Endothelial cell (in vitro differentiated cells): ENCODE results near the gene DRC3. TPM values are rescaled to one million over a fixed set of nuclear protein-coding genes. Genes with fewer than 3 reads are reported as not detected.
A peak's percentile ranks its signal among the peaks of the same experiment; 100 is the strongest.

Experiments used
- DNase-seq: peaks from one replicate; pipeline ENCODE4 v3.0.0; 2021; ENCODE audit warnings: low spot score
- H3K27ac Mint-ChIP-seq: one replicate; pipeline ENCODE4 v1.8.0; 2021; ENCODE audit warnings: mixed read lengths, inconsistent platforms; ENCODE audit not compliant: unreplicated experiment
- H3K27me3 Mint-ChIP-seq: one replicate; pipeline ENCODE4 v1.8.0; 2021; ENCODE audit warnings: mild to moderate bottlenecking, moderate library complexity, mixed read lengths, inconsistent platforms; ENCODE audit not compliant: unreplicated experiment
- H3K36me3 Mint-ChIP-seq: one replicate; pipeline ENCODE4 v1.8.0; 2021; ENCODE audit warnings: mild to moderate bottlenecking, low read depth, mixed read lengths, inconsistent platforms; ENCODE audit not compliant: unreplicated experiment
- H3K4me1 Mint-ChIP-seq: one replicate; pipeline ENCODE4 v1.8.0; 2021; ENCODE audit warnings: mild to moderate bottlenecking, mixed read lengths, inconsistent platforms; ENCODE audit not compliant: unreplicated experiment
- H3K4me3 Mint-ChIP-seq: one replicate; pipeline ENCODE4 v1.8.0; 2021; ENCODE audit warnings: mild to moderate bottlenecking, mixed read lengths, inconsistent platforms; ENCODE audit not compliant: unreplicated experiment
- H3K9me3 Mint-ChIP-seq: one replicate; pipeline ENCODE4 v1.8.0; 2021; ENCODE audit warnings: mixed read lengths, inconsistent platforms; ENCODE audit not compliant: unreplicated experiment
- CTCF ChIP-seq: fragments of 200-600 bp; sonication (generic); IDR thresholded peaks from one replicate; pipeline ENCODE4 v1.5.0; 2021; ENCODE audit warnings: antibody characterized with exemption; ENCODE audit not compliant: unreplicated experiment
- total RNA-seq: library from RNA; stranded (reverse); fragmentation: NEBNext Ultra II Directional; extraction: Animal tissue kit (Norgen Biotek cat#: 25700); gene quantifications from one replicate; pipeline ENCODE4 v1.2.1, GENCODE V29; 2021; ENCODE audit not compliant: unreplicated experiment

Gene DRC3
- total RNA-seq, 1 donor from 2014 or later, result 4.3 TPM

DNA sequence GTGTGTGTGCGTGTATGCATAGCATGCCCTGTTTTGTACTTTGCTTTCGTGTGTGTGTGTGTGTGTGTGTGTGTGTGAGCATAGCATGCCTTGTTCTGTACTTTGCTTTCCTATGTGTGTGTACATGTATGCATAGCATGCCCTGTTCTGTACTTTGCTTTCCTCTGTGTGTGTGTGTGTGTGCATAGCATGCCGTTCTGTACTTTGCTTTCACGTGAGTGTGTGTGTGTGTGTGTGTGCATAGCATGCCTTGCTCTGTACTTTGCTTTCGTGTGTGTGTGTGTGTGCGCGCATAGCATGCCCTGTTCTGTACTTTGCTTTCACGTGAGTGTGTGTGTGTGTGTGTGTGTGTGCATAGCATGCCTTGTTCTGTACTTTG lies 27.4 kb downstream of the DRC3 start:
- peak overlapping the region; percentile 20 for H3K27ac Mint-ChIP-seq

GRCh38 chr17:18002171-18002570 lies 29.5 kb downstream of the DRC3 start:
- TF ChIP-seq CTCF, result no peak
- Mint-ChIP-seq H3K27ac (no peak overlapping the region), H3K4me3 (no peak overlapping the region), H3K27me3 (peaks cover 12% of the 10 kb centered on the region), H3K4me1 (peaks cover 3% of the 10 kb centered on the region), H3K9me3 (no peaks in the 10 kb centered on the region), H3K36me3 (peaks cover 9% of the 10 kb centered on the region)
- DNase-seq, result no peak

More for the DNA sequence above, 27.4 kb downstream of the DRC3 start:
- Mint-ChIP-seq H3K36me3 (peaks cover 3% of the 10 kb centered on the region), H3K4me1 (peaks cover 3% of the 10 kb centered on the region), H3K4me3 (no peak overlapping the region), H3K27me3 (peaks cover 4% of the 10 kb centered on the region), H3K9me3 (no peaks in the 10 kb centered on the region)
- TF ChIP-seq CTCF, result no peak
- DNase-seq, result no peak

DNA sequence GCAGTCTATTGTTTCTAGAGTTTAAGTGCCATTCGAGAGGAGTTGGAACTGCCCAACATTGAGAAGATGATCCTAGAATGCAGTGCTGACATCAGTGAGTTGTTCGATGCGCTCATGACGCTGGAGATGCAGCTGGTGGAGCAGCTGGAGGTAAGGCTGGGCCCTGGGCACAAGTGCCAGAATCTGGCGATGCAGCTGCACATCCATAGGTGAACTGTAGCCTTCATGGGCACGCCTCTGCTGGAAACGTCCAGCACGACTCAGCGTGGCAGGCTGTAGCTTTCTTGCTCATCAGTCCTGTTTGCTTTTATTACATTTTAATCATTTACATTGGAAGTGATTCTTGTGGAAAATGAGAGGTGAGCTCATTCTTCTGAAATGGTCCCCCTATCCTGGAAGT lies 31.7 kb downstream of the DRC3 start:
- TF ChIP-seq CTCF, result no peak
- H3K27ac Mint-ChIP-seq, result no peak overlapping the region
- no peak for DNase-seq
- H3K36me3 Mint-ChIP-seq, result peaks cover 16% of the 10 kb centered on the region
- no peaks in the 10 kb centered on the region for H3K9me3 Mint-ChIP-seq
- peaks cover 13% of the 10 kb centered on the region for H3K27me3 Mint-ChIP-seq
- H3K4me1 Mint-ChIP-seq, result peaks cover 3% of the 10 kb centered on the region
- no peak overlapping the region for H3K4me3 Mint-ChIP-seq

DNA sequence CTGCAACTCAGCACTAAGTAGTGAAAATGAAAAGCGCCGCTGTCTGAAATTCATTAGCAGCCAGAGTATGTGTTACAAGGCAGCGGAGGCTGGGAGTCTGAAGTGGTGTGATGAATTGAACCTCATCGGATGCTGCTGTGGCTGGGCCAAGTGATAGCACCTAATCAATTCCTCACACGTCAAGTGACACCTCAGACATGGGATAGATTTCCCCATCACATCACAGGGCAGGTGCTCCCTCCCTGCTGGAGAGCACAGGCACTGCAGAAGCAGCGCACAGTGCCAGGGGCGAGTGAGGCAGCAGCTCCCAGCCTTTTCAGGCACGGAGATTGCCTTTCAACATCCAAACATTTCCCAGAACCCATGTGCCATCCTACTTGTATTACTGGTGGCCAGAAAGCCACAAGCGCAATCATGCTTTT lies 32.2 kb downstream of the DRC3 start:
- Mint-ChIP-seq H3K36me3 (peaks cover 16% of the 10 kb centered on the region), H3K4me1 (peaks cover 3% of the 10 kb centered on the region), H3K9me3 (no peaks in the 10 kb centered on the region), H3K27me3 (peaks cover 13% of the 10 kb centered on the region), H3K27ac (no peak overlapping the region), H3K4me3 (no peak overlapping the region)
- TF ChIP-seq CTCF, result peak; percentile 39
- no peak for DNase-seq

DNA sequence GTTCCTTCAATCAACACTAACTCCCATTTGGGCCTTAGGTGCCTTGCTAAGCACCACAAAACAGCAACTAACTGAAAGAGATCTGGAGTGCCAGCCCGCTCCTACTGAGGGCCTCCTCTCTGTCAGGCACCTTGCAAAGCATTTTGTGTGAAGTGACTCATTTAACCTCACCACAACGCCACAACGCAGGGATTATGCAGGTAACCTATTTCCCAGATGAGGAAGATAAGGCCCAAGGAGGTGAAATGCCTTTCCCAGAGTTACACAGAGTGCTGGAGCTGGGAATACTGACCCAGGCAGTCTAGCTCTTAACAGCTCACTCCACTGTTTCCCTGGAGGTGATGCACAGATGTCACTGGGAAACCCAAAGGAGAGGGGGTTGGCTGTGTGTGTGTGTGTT lies 32.8 kb downstream of the DRC3 start:
- peaks cover 16% of the 10 kb centered on the region for H3K36me3 Mint-ChIP-seq
- H3K27ac Mint-ChIP-seq, result no peak overlapping the region
- H3K4me1 Mint-ChIP-seq, result no peaks in the 10 kb centered on the region
- peaks cover 11% of the 10 kb centered on the region for H3K27me3 Mint-ChIP-seq
- H3K4me3 Mint-ChIP-seq, result no peak overlapping the region
- H3K9me3 Mint-ChIP-seq, result no peaks in the 10 kb centered on the region
- DNase-seq, result no peak
- TF ChIP-seq CTCF, result no peak
